ENCODE measurements around the gene TMEM62. TPM values are rescaled to one million over a fixed set of nuclear protein-coding genes. Genes with fewer than 3 reads are reported as not detected.

Gene TMEM62
- total RNA-seq, 1 donor from 2014 or later: 52.2 TPM

DNA sequence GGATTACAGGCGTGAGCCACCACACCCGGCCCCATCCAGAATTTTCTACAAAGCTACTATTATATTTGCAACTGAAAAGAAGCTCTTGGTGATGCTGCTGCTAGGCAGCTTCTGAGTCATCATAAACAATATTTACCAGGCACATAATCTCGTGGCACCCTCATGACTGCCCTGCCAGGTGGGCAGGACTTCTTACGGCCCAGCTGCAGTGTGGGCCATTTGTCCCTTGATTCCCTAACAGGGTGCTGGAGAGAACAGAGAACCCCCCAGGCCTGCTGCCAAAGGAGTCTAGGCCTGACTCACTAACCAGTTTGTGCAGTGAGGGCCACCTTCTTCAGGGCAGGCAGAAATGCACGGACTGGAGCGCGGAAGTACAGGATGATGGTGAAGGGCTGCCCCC is 82.6 kb downstream of the TMEM62 start:
- intact Hi-C loops (cut with micrococcal nuclease): no loop called here
- Mint-ChIP-seq H3K36me3 (ENCODE audit: low read depth) (no peaks in the 10 kb centered on the region), H3K9me3 (peaks cover 4% of the 10 kb centered on the region), H3K27ac (no peak overlapping the region), H3K4me3 (no peak overlapping the region), H3K27me3 (peaks cover 6% of the 10 kb centered on the region), H3K4me1 (no peaks in the 10 kb centered on the region)
- ChIA-PET POLR2A (no interaction called here), CTCF (interaction anchor here (3.6 kb wide), 1 partner anchor 9 kb away, joined by 14 read pairs; no protein-coding TSS in a partner anchor)
- TF ChIP-seq, protein P1, sequence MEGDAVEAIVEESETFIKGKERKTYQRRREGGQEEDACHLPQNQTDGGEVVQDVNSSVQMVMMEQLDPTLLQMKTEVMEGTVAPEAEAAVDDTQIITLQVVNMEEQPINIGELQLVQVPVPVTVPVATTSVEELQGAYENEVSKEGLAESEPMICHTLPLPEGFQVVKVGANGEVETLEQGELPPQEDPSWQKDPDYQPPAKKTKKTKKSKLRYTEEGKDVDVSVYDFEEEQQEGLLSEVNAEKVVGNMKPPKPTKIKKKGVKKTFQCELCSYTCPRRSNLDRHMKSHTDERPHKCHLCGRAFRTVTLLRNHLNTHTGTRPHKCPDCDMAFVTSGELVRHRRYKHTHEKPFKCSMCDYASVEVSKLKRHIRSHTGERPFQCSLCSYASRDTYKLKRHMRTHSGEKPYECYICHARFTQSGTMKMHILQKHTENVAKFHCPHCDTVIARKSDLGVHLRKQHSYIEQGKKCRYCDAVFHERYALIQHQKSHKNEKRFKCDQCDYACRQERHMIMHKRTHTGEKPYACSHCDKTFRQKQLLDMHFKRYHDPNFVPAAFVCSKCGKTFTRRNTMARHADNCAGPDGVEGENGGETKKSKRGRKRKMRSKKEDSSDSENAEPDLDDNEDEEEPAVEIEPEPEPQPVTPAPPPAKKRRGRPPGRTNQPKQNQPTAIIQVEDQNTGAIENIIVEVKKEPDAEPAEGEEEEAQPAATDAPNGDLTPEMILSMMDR (IDR thresholded peaks at IDR 0.05): no peak
- ATAC-seq (ENCODE audit: low read depth) (no peak), DNase-seq (no peak)

- no peak for ATAC-seq (ENCODE audit: low read depth)
- POLR2A ChIA-PET: no interaction called here
Observed at GRCh38 chr15:43218908-43219706, 85.7 kb downstream of the TMEM62 start.

DNA sequence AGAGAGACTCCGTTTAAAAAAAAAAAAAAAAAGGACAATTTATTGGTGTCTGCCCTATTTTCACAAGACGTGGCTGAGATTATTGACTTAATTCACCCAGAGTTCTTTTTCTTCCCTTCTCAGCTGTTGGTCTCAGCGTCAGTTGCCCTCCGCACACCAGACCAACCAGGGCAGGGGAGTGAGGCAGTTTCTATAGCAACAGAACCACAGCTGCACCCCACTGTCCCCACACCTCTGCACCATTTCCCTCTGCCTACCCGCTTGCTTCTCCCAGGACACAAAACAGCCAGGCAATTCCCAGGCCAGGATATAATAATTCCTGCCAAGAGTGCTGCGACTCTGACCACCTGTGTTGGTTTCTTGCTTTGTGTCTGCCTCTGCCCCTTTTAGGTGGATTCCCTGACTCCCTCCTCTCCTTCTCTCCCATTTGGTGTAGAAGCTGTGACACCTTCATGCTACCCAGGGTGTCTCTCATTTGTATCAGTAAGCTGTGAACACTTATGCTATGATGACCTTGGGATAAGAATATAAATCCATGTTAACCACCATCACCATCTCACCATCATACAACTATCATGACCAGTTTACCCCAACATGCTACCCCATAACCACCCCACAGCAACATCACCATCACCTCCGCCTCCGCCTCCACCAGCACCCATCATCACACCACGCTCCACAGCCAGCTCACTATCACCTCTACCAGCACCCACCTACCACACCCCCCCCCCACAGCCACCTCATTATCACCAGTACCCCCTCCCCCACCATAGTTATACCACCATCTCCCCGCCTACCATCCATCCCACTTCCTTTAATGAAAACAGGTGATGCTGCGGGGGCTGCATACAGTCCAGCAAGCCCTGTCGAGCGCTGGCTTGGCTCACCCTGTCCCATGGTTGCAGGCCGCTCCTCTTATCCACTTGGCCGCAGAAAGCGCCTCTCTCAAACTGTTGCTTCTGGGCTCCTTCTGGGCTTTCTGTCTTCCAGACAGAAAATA is 86.8 kb downstream of the TMEM62 start:
- H3K27ac Mint-ChIP-seq: no peak overlapping the region
- TF ChIP-seq, protein P1 (IDR thresholded peaks at IDR 0.05): no peak

More at GRCh38 chr15:43218908-43219706, 85.7 kb downstream of the TMEM62 start:
- no peaks in the 10 kb centered on the region for H3K36me3 Mint-ChIP-seq (ENCODE audit: low read depth)
- no peak overlapping the region for H3K27ac Mint-ChIP-seq
- peaks cover 4% of the 10 kb centered on the region for H3K9me3 Mint-ChIP-seq
- TF ChIP-seq, protein P1 (IDR thresholded peaks at IDR 0.05): no peak
- CTCF ChIA-PET: interaction anchor here (2.1 kb wide), 1 partner anchor 11 kb away, joined by 6 read pairs; no protein-coding TSS in a partner anchor
- intact Hi-C loops (cut with micrococcal nuclease): no loop called here
- H3K4me1 Mint-ChIP-seq: no peaks in the 10 kb centered on the region
- peaks cover 10% of the 10 kb centered on the region for H3K27me3 Mint-ChIP-seq
- no peak overlapping the region for H3K4me3 Mint-ChIP-seq
- no peak for DNase-seq

DNA sequence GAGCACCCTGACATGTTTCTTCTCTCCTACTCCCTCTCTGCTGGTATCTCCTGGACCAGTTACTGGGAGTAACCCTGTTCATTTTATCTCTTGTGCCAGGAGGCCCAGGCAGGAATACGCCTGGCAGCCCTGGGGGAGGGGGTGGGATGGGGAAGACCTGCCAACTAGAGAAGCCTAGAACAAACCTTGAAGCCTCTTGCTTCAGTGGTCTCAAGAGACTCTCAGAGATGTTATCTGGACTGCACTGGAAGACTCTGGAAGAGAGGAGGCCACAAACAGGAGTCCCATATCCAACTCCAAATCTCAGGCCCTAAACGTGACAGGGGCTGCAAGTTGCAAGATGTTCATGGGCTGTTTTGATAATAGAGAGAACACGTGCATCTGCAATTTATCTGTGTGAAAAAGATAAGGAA is 87.6 kb downstream of the TMEM62 start, which contains the start of gene EPB42:
Gene EPB42 (minus strand): TSS at position 28 of the 413 bp plus-strand sequence. CDS start 193 bp downstream, outside the sequence.
- CTCF ChIA-PET: interaction anchor here (6.4 kb wide), 1 partner anchor 64 kb away, joined by 290 read pairs; no protein-coding TSS in a partner anchor
- no peak within 1 kb of the TSS for H3K4me3 Mint-ChIP-seq
- peaks cover 4% of the 10 kb centered on the region for H3K4me1 Mint-ChIP-seq
- no peak within 1 kb of the TSS for H3K27ac Mint-ChIP-seq
- TF ChIP-seq, protein P1 (IDR thresholded peaks at IDR 0.05): no peak
- H3K36me3 Mint-ChIP-seq (ENCODE audit: low read depth): no peaks in the 10 kb centered on the region
- H3K9me3 Mint-ChIP-seq: peaks cover 4% of the 10 kb centered on the region
- peaks cover 14% of the 10 kb centered on the region for H3K27me3 Mint-ChIP-seq
- no peak for DNase-seq
- POLR2A ChIA-PET: no interaction called here
- no peak for ATAC-seq (ENCODE audit: low read depth)
- intact Hi-C loops (cut with micrococcal nuclease): no loop called here

More for the DNA sequence above, 86.8 kb downstream of the TMEM62 start:
- ChIA-PET POLR2A (no interaction called here), CTCF (interaction anchor here (2.1 kb wide), 1 partner anchor 10 kb away, joined by 6 read pairs; no protein-coding TSS in a partner anchor)
- peaks cover 4% of the 10 kb centered on the region for H3K9me3 Mint-ChIP-seq
- H3K4me3 Mint-ChIP-seq: no peak overlapping the region
- DNase-seq: no peak
- no peaks in the 10 kb centered on the region for H3K4me1 Mint-ChIP-seq
- ATAC-seq (ENCODE audit: low read depth): no peak
- peaks cover 11% of the 10 kb centered on the region for H3K27me3 Mint-ChIP-seq
- H3K36me3 Mint-ChIP-seq (ENCODE audit: low read depth): no peaks in the 10 kb centered on the region
- intact Hi-C loops (cut with micrococcal nuclease): no loop called here
